CD4-positive, alpha-beta T cell treated with Interleukin-4 for 4 hours (primary cell): ENCODE measurements around the gene SH3BGRL3.
A peak's percentile ranks its signal among the peaks of the same experiment; 100 is the strongest.
"Not testable (repeated sequence)": the region's sequence is repeated elsewhere in the genome, so short reads cannot be mapped to it uniquely, and the experiment has no call there.

Experiments
- DNase-seq: peaks from one replicate; pipeline ENCODE4 v3.0.0-alpha.2; 2020

Gene SH3BGRL3

DNA sequence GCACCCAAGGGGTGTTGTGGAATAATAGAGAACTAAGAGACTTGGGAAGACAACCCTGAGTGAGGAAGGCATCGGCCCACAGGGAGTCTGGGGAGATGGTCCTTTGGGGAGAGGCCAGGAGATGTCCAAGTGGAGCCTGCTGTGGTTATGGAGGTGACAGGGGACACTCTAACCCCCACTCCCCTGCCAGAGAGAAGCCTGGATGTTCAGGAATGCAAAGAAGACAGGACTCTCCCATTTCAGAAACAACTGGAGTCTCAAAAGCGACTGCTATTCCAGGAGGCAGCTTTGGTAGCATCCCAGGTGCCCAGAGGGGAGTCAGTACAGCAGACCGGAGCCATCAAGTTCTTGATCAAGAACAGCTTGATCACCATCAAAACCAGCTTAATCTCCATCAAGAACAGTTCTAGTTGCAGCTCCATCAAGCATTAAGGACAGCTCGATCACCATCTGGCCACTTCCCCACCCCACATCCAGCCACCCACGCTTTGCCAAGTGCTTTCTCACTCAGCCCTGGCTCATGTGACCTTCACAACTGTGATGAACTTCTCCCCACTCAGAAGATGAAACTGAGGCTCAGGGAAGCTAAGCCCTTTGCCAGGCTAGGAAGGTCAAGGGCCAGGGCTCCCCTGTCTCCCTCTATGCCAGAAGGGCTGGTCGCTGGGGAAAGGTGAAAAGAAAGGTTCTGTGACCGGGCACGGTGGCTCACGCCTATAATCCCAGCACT, 38.6 kb downstream of the SH3BGRL3 start:
- DNase-seq = peak; percentile 35

DNA sequence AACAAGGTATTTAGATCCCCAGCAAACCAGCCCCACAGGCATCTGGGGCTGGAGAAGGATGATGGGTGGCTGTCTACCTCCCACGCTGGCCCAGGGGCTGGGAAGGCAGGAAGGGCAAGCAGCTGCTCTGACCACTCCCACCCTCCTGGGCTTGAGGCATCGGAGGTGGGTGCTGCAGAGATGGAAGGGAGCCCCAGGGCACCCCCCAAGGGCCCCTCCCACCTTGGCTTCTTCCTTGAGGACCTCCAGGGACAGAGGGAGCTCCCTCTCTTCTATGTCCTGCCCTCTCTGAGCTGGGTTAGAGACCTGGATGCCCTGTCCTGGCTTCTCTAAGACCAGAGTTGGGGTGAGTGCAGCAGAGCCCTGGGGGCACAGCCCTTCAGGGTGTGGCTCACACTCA, 41.0 kb downstream of the SH3BGRL3 start:
- no peak for DNase-seq

DNA sequence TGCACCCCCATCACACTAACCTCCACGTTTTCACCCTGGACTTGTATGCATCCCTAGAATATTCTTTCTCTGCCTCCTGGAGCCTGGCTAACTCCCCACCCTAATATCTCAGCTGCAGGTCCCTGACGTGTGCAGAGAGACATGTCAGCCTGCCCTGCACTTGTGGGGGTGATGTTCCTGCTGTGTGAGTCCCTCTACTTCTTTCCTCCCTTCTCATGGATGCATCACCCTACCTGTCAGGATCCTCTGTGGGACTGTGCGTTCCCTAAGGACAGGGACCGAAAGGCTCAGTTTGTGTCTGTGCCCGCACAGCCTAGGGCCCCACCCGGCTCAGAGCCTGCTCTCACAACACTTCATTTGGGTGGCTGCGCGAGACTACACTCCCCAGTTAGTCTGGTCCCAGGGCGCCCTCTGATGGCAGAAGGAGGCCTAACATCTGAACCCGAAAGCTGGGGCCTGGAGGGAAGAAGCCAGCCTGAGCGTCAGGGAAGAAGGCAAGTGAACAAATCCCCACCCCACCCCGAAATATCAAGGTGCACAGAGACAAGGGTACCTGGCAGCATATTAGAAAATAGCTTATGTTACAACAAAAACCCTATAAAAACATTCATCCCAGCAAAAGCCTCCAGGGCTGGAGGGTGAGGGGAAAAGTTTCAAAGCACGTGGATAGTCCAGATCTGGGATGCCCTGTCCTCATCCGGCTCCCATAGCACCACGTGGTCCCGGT, 41.6 kb downstream of the SH3BGRL3 start:
- peak; percentile 92 for DNase-seq

DNA sequence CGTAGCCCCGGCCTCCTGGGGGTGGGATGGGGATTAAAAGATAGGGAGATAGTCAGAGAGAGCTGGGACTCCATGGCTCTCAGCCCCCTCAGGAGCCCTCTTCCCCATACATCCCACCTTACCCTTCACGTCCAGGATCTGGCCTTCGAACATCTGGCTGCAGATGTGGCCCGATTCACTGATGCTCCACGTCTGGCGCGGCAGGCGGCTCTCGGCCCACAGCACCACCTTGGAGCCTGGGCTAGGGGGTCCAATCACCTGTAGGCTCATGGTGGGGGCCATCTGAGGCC, 42.1 kb downstream of the SH3BGRL3 start:
- no peak for DNase-seq

DNA sequence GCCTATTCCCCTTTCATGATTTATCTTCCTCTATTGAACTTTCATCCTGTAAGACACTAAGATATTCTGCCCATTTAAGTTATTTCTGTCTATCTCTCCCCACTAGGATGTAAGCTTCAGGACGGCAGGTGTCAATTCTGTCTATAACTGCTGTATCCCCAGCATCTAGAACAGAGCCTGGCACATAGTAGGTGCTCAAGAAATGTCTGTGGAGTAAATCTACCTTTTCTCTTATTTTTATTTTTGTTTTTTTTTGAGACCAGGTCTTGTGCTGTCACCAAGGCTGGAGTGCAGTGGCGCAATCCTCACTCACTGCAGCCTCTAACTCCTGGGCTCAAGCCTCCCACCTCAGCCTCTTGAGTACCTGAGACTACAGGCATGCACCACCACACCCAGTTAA, 43.5 kb downstream of the SH3BGRL3 start:
- no peak for DNase-seq

DNA sequence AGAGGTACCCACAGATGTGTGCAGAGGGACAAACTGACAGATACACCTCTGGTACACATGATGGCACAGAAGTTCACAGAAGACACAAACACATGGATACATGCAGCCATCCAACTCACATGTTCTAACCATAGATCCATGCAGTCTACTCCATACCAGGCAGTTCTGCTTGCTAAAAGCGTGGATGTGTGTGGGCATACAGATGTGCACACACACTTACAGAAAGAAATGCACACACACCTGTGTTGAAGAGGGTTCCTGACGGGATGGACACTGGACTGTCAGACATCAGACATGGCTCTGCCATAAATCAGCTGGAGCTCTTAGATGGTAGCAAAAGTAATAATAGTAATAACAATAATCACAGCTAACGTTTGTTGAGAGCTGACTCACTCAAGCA, 44.7 kb downstream of the SH3BGRL3 start:
- no peak for DNase-seq

DNA sequence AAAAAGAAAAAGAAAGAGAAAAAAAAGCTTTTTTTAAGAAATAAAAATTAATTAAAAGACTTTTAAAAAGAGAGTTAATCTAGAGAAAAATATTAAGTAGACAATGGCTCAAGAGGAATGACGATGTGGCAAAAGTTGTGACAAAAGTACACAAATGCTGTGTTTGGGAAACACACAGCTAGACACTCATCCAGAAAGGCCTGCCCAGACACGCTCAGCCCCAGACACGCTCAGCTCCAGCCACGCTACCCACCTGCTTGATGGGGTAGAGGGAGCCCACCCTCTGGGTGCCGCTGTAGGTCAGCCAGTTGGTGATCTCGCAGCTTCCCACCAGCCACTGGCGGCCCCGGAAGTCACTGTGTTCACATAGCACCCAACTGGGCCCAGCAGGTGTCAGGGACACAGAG, 48.1 kb downstream of the SH3BGRL3 start:
- DNase-seq = no peak

DNA sequence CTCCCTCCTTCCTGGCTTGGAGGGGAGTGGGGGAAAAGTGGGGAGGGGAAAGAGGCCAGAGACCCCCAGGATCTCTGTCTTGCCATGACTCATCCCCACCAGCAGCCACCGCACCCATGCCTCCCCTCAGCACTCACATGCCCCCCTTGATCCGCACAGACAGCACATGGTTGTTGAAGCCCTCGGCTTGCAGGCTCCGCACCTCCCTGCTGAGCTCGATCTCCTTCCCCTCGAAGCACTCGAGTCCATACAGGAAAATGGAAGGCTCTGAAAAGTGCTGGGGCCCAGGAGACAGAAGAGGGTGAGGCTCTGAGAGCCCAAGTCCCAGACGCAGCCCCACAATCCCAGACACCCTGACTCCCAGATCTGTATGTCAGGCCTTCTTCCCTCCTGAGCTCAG, 48.7 kb downstream of the SH3BGRL3 start:
- DNase-seq = no peak

DNA sequence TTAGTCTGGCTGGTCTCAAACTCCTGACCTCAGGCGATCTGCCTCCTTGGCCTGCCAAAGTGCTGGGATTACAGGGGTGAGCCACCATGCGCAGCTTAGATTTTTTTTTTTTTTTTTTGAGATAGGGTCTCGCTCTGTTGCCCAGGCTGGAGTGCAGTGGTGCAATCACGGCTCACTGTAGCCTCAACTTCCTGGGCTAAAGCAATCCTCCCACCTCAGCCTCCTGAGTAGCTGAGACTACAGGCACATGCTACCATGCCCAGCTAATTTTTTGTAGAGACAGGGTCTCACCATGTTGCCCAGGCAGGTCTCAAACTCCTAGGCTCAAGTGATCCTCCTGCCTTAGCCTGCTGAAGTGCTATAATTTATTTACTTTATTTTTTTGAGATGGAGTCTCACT, 49.5 kb downstream of the SH3BGRL3 start:
- not testable (repeated sequence) for DNase-seq

DNA sequence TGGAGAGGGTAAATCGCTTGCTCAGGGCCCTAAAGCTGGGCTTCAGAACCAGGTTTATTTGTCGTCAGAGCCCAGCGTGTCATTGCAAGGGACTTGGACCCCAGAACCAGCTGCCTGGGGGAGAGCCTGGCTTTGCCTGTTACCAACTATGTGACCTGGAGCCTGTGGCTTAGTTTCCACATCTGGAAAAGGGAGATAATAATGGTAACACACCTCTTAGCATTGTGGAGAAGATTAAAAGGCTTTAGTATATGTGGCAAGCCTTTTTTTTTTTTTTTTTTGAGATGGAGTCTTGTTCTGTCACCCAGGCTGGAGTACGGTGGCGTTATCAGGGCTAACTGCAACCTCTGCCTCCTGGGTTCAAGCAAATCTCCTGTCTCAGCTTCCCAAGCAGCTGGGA, 50.4 kb downstream of the SH3BGRL3 start:
- DNase-seq = no peak
